HepG2 (cell line): ENCODE results near the gene PEMT. TPM values are rescaled to one million over a fixed set of nuclear protein-coding genes. Genes with fewer than 3 reads are reported as not detected.

Experiments used
- ATAC-seq: fragments of 200-7000 bp; cut with Tn5 transposase; 3 replicates; pipeline ENCODE4 v1.9.1; 2020; ENCODE audit warnings: mild to moderate bottlenecking, moderate library complexity
- BruUV-seq: library from RNA; stranded (reverse); fragments of 400-500 nt; replicated peaks from 2 replicates; lab custom pipeline; 2021; lab: Mats Ljungman, UMichigan
- CTCF ChIA-PET: fragments of 300-600 bp; formaldehyde crosslinking; extraction: SDS; loops from one replicate; lab custom pipeline; 2021; ENCODE audit warnings: low total read pairs, inconsistent platforms, low intra/inter-chr PET ratio; lab: Yijun Ruan, JAX
- POLR2A ChIA-PET: fragments of 350-600 bp; sonication (Branson Sonifier 250); formaldehyde crosslinking; loops from one replicate; lab custom pipeline; 2020; ENCODE audit warnings: antibody characterized with exemption, inconsistent platforms; lab: Yijun Ruan, JAX
- DNase-seq: peaks from one replicate; pipeline ENCODE4 v3.0.0-alpha.2; 2015; ENCODE audit warnings: low spot score
- FAIRE-seq: peaks from 3 replicates; lab custom pipeline; 2011; peaks lifted over from hg19 to GRCh38; lab: Jason Lieb, UNC
- H2AFZ ChIP-seq: one replicate; pipeline ENCODE4 v1.6.1; 2011; ENCODE audit warnings: low read length, inconsistent platforms
- H3K27ac ChIP-seq: fragments of 300-600 bp; 3 replicates; pipeline ENCODE4 v1.8.0; 2011; ENCODE audit warnings: mixed run types, mild to moderate bottlenecking, mixed read lengths, low read length, inconsistent platforms; ENCODE audit not compliant: insufficient read depth; ENCODE audit errors: extremely low read length
- H3K27me3 ChIP-seq, 2 experiments: fragments of 200-600 bp in 1 of 2; 2 replicates in 1 of 2; 3 replicates in 1 of 2; pipeline versions ENCODE4 v1.6.0 to v1.8.0; 2011; ENCODE audit warnings: low read length in 2 of 2, mild to moderate bottlenecking in 2 of 2, moderate library complexity in 2 of 2, inconsistent platforms in 1 of 2; ENCODE audit not compliant: insufficient read depth in 2 of 2, control insufficient read depth in 1 of 2
- H3K36me3 ChIP-seq, 2 experiments: fragments of 200-600 bp in 1 of 2; replicated peaks in 1 of 2; 2 replicates in 1 of 2; 3 replicates in 1 of 2; pipeline versions ENCODE4 v1.5.1 to v1.8.0; 2011; ENCODE audit warnings: low read length in 2 of 2, inconsistent platforms in 1 of 2; ENCODE audit not compliant: insufficient read depth in 2 of 2, control insufficient read depth in 1 of 2
- H3K4me1 ChIP-seq: 2 replicates; pipeline ENCODE4 v1.5.1; 2012; ENCODE audit warnings: low read length, inconsistent platforms; ENCODE audit not compliant: insufficient read depth
- H3K4me2 ChIP-seq: 2 replicates; pipeline ENCODE4 v1.6.0; 2011; ENCODE audit warnings: low read depth, low read length, inconsistent platforms
- H3K4me3 ChIP-seq, 3 experiments: fragments of 200-600 bp in 1 of 3; sonication (generic), shearing (Covaris generic) in 1 of 3; replicated peaks in 1 of 3; 2 replicates each; pipeline ENCODE4 v1.5.1; 2011 to 2016; ENCODE audit warnings: low read length in 3 of 3, inconsistent platforms in 2 of 3, low read depth in 2 of 3, mild to moderate bottlenecking in 2 of 3, control low read depth in 1 of 3, mixed read lengths in 1 of 3; ENCODE audit not compliant: insufficient read depth in 1 of 3
- H3K79me2 ChIP-seq: one replicate; pipeline ENCODE4 v1.6.1; 2011; ENCODE audit warnings: low read length, inconsistent platforms; ENCODE audit not compliant: insufficient read depth
- H3K9ac ChIP-seq: 2 replicates; pipeline ENCODE4 v1.6.0; 2011; ENCODE audit warnings: mild to moderate bottlenecking, low read depth, low read length, inconsistent platforms; ENCODE audit not compliant: insufficient read depth
- H3K9me3 ChIP-seq: 2 replicates; pipeline ENCODE4 v1.5.1; 2012; ENCODE audit warnings: mild to moderate bottlenecking, low read length
- H4K20me1 ChIP-seq: 2 replicates; pipeline ENCODE4 v1.6.0; 2011; ENCODE audit warnings: inconsistent platforms, mild to moderate bottlenecking, low read length, moderate library complexity; ENCODE audit not compliant: insufficient read depth
- HMG20A ChIP-seq: IDR thresholded peaks from 2 replicates; pipeline ENCODE4 v1.6.1; 2016; ENCODE audit warnings: borderline replicate concordance
- IKZF4 ChIP-seq: sonication (generic); formaldehyde crosslinking; IDR thresholded peaks from 2 replicates; pipeline ENCODE4 v1.5.1; 2020; ENCODE audit warnings: borderline replicate concordance, mild to moderate bottlenecking, low read depth, missing genetic modification reagents; ENCODE audit errors: not compliant biosample characterization
- MEIS2 ChIP-seq: sonication (generic); formaldehyde crosslinking; IDR thresholded peaks from 2 replicates; pipeline ENCODE4 v1.9.0; 2021; ENCODE audit warnings: mild to moderate bottlenecking, missing genetic modification reagents
- MTF1 ChIP-seq: sonication (generic); formaldehyde crosslinking; IDR thresholded peaks from 2 replicates; pipeline ENCODE4 v1.5.0; 2020; ENCODE audit warnings: missing genetic modification reagents
- NCOR1 ChIP-seq: fragments of 200-600 bp; sonication (generic); IDR thresholded peaks from 2 replicates; pipeline ENCODE4 v1.7.0; 2017; ENCODE audit warnings: antibody characterized with exemption, low read length, borderline replicate concordance
- PITX1 ChIP-seq: sonication (generic); formaldehyde crosslinking; IDR thresholded peaks from 2 replicates; pipeline ENCODE4 v1.5.1; 2020; ENCODE audit warnings: mild to moderate bottlenecking, missing genetic modification reagents
- THAP7 ChIP-seq: sonication (generic); formaldehyde crosslinking; IDR thresholded peaks from 2 replicates; pipeline ENCODE4 v1.8.1; 2023; ENCODE audit warnings: mild to moderate bottlenecking, missing genetic modification reagents
- ZNF296 ChIP-seq: sonication (generic); formaldehyde crosslinking; conservative IDR thresholded peaks from 2 replicates; pipeline ENCODE4 v1.5.0; 2020; ENCODE audit warnings: mild to moderate bottlenecking, missing genetic modification reagents
- ZNF512B ChIP-seq: sonication (generic); formaldehyde crosslinking; IDR thresholded peaks from 2 replicates; pipeline ENCODE4 v1.5.1; 2020; ENCODE audit warnings: missing genetic modification reagents, mild to moderate bottlenecking, borderline replicate concordance
- ZNF737 ChIP-seq: sonication (generic); formaldehyde crosslinking; IDR thresholded peaks from 2 replicates; pipeline ENCODE4 v1.5.0; 2020; ENCODE audit warnings: missing genetic modification reagents, mild to moderate bottlenecking, borderline replicate concordance
- ZSCAN5A ChIP-seq: sonication (generic); formaldehyde crosslinking; IDR thresholded peaks from 2 replicates; pipeline ENCODE4 v1.8.0; 2022; ENCODE audit warnings: mild to moderate bottlenecking, missing genetic modification reagents, borderline replicate concordance
- ZXDC ChIP-seq: sonication (generic); formaldehyde crosslinking; IDR thresholded peaks from 2 replicates; pipeline ENCODE4 v1.5.0; 2020; ENCODE audit warnings: mild to moderate bottlenecking, missing genetic modification reagents
- WGBS: methylation state at CpG from one replicate; pipeline ENCODE4 v1.1.6; 2017; ENCODE audit warnings: low lambda C conversion rate; 5-methylcytosine and 5-hydroxymethylcytosine counted together
- in situ Hi-C: cut with HindIII; loops from 2 replicates; pipeline ENCODE4 v1.10.0; 2017; ENCODE audit warnings: low pct_unique_long_range_greater_than_20kb; ENCODE audit not compliant: extremely low pct_ligation_motif_present
- intact Hi-C: fragments of 100-400 bp; cut with micrococcal nuclease; formaldehyde crosslinking; loops from one replicate; pipeline ENCODE4 v1.10.0; 2022; ENCODE audit not compliant: unreplicated experiment
- polyA plus RNA-seq, 8 experiments: library from polyadenylated mRNA; depleted of rRNA in 3 of 8; stranded (reverse) in 7 of 8; unstranded in 1 of 8; fragments of >200 nt; fragmentation: Illumina TruSeq in 4 of 8; extraction: Trizol in 4 of 8; gene quantifications; 2 replicates each; pipeline versions ENCODE4 v1.2.1 to v1.2.3, GENCODE V29; 2011 to 2016; ENCODE audit warnings: low read depth in 4 of 8, missing spikeins in 1 of 8, mixed read lengths in 1 of 8; ENCODE audit not compliant: insufficient read depth in 1 of 8
- total RNA-seq, 5 experiments: library from RNA; depleted of rRNA; stranded (reverse); fragments of >200 nt; fragmentation: Illumina TruSeq; extraction: Trizol; gene quantifications; 2 replicates each; pipeline ENCODE4 v1.2.3, GENCODE V29; 2016; ENCODE audit warnings: low read depth in 1 of 5

PEMT gene
- total and polyA plus RNA-seq, 2 of the 13 experiments (the other 11 are each of a cell fraction or from before 2014, with no cell fraction given): 31.7 to 43.6 TPM

GRCh38 chr17:17553217-17554195, 38.0 kb downstream of the PEMT start:
- DNase-seq: no peak
- no peak overlapping the region for H3K4me2 ChIP-seq
- H3K4me1 ChIP-seq: peaks cover 16% of the 10 kb centered on the region
- in situ Hi-C loops (no loop called here), intact Hi-C loops (no loop called here)
- ATAC-seq: no peak
- ChIA-PET POLR2A (no interaction called here), CTCF (no interaction called here)
- H3K27ac ChIP-seq: no peak overlapping the region
- BruUV-seq: no TSS peak
- no peak overlapping the region for H3K9ac ChIP-seq
- no peak overlapping the region for H2AFZ ChIP-seq
- WGBS: 99% methylated on average over 26 of the region's 30 CpGs
- TF ChIP-seq MEIS2 (CRISPR knock-in tag) (no peak), NCOR1 (no peak), HMG20A (no peak), ZXDC (no peak), ZSCAN5A (CRISPR knock-in tag) (no peak), ZNF296 (no peak), MTF1 (no peak), ZNF737 (no peak), PITX1 (CRISPR knock-in tag) (no peak), THAP7 (no peak), IKZF4 (CRISPR knock-in tag) (no peak), ZNF512B (CRISPR knock-in tag) (no peak)
- H3K27me3 ChIP-seq: no peaks in the 10 kb centered on the region
- no peaks in the 10 kb centered on the region for H4K20me1 ChIP-seq
- no peaks in the 10 kb centered on the region for H3K36me3 ChIP-seq
- no peaks in the 10 kb centered on the region for H3K79me2 ChIP-seq
- H3K9me3 ChIP-seq: no peaks in the 10 kb centered on the region
- FAIRE-seq: no peak
- H3K4me3 ChIP-seq: no peak overlapping the region
